HG03175 (cell line): Measurements from ENCODE around the gene STAMBP.
"Not testable (repeated sequence)": the region's sequence is repeated elsewhere in the genome, so short reads cannot be mapped to it uniquely, and the experiment has no call there.

ENCODE experiments used
- ATAC-seq: cut with Tn5 transposase; IDR thresholded peaks from one replicate; pipeline ENCODE4 v1.9.1; 2021; ENCODE audit warnings: mild to moderate bottlenecking, moderate library complexity; ENCODE audit not compliant: unreplicated experiment

Gene STAMBP

GRCh38 chr2:73885406-73885805 is 56.6 kb downstream of the STAMBP start:
- ATAC-seq: no peak

GRCh38 chr2:73886357-73886756 is 57.6 kb downstream of the STAMBP start:
- ATAC-seq: no peak

- not testable (repeated sequence) for ATAC-seq
Measured at GRCh38 chr2:73887596-73888353, 59.0 kb downstream of the STAMBP start.

GRCh38 chr2:73888388-73888787 is 59.6 kb downstream of the STAMBP start:
- no peak for ATAC-seq

GRCh38 chr2:73889206-73889605 is 60.4 kb downstream of the STAMBP start:
- no peak for ATAC-seq

- ATAC-seq: no peak
Measured at GRCh38 chr2:73890301-73891092, 61.7 kb downstream of the STAMBP start.

- ATAC-seq: no peak
Measured at GRCh38 chr2:73891276-73891901, 62.6 kb downstream of the STAMBP start.

GRCh38 chr2:73892631-73893329 is 64.0 kb downstream of the STAMBP start, which contains the start of gene ACTG2:
TSS of gene ACTG2 (plus strand) at chr2:73893008. CDS start at chr2:73901312, 8,304 bp downstream.
- ATAC-seq: no peak

- no peak for ATAC-seq
Measured at GRCh38 chr2:73893764-73894474, 65.2 kb downstream of the STAMBP start.

GRCh38 chr2:73894475-73894850 is 65.7 kb downstream of the STAMBP start:
- ATAC-seq: no peak

GRCh38 chr2:73894877-73895276 is 66.1 kb downstream of the STAMBP start:
- ATAC-seq: no peak

GRCh38 chr2:73895473-73895872 is 66.7 kb downstream of the STAMBP start:
- ATAC-seq: no peak

- ATAC-seq: no peak
Measured at GRCh38 chr2:73896362-73897239, 67.8 kb downstream of the STAMBP start.

- no peak for ATAC-seq
Measured at GRCh38 chr2:73897240-73897583, 68.5 kb downstream of the STAMBP start.

- no peak for ATAC-seq
Measured at GRCh38 chr2:73897934-73898333, 69.2 kb downstream of the STAMBP start.

GRCh38 chr2:73899801-73900336 is 71.1 kb downstream of the STAMBP start:
- ATAC-seq: no peak

- no peak for ATAC-seq
Measured at GRCh38 chr2:73901143-73901542, 72.4 kb downstream of the STAMBP start.

GRCh38 chr2:73902284-73902683 is 73.5 kb downstream of the STAMBP start:
- ATAC-seq: no peak

- no peak for ATAC-seq
Measured at GRCh38 chr2:73903313-73903712, 74.6 kb downstream of the STAMBP start.
